Measurements from ENCODE around the gene CENPU.
"Not testable (repeated sequence)": the region's sequence is repeated elsewhere in the genome, so short reads cannot be mapped to it uniquely, and the experiment has no call there.

Gene CENPU

GRCh38 chr4:184672741-184673140, 61.2 kb downstream of the CENPU start:
- no peak for DNase-seq
- H3K4me3 ChIP-seq (ENCODE audit: insufficient read depth, low read depth, low read length, poor library complexity, severe bottlenecking) = no peak overlapping the region
- H3K27ac ChIP-seq (ENCODE audit: insufficient read depth, low read length, poor library complexity, severe bottlenecking) = no peak overlapping the region
- peaks cover 7% of the 10 kb centered on the region for H3K4me1 ChIP-seq (ENCODE audit: control insufficient read depth, insufficient read depth, low read length, poor library complexity, severe bottlenecking)
- peaks cover 7% of the 10 kb centered on the region for H3K36me3 ChIP-seq (ENCODE audit: control insufficient read depth, insufficient read depth, low read length)
- H3K27me3 ChIP-seq (replicated peaks; ENCODE audit: control insufficient read depth, insufficient read depth, low read length, poor library complexity, severe bottlenecking) = no peaks in the 10 kb centered on the region
- H3K9me3 ChIP-seq (ENCODE audit: control insufficient read depth, low read length) = no peaks in the 10 kb centered on the region

- H3K4me1 ChIP-seq (ENCODE audit: control insufficient read depth, insufficient read depth, low read length, poor library complexity, severe bottlenecking) = peaks cover 7% of the 10 kb centered on the region
- H3K9me3 ChIP-seq (ENCODE audit: control insufficient read depth, low read length) = no peaks in the 10 kb centered on the region
- peaks cover 7% of the 10 kb centered on the region for H3K36me3 ChIP-seq (ENCODE audit: control insufficient read depth, insufficient read depth, low read length)
- H3K27ac ChIP-seq (ENCODE audit: insufficient read depth, low read length, poor library complexity, severe bottlenecking) = no peak overlapping the region
- no peak for DNase-seq
- H3K4me3 ChIP-seq (ENCODE audit: insufficient read depth, low read depth, low read length, poor library complexity, severe bottlenecking) = no peak overlapping the region
- no peaks in the 10 kb centered on the region for H3K27me3 ChIP-seq (replicated peaks; ENCODE audit: control insufficient read depth, insufficient read depth, low read length, poor library complexity, severe bottlenecking)
These were observed 62.8 kb downstream of the CENPU start for GRCh38 chr4:184671101-184671500.

DNA sequence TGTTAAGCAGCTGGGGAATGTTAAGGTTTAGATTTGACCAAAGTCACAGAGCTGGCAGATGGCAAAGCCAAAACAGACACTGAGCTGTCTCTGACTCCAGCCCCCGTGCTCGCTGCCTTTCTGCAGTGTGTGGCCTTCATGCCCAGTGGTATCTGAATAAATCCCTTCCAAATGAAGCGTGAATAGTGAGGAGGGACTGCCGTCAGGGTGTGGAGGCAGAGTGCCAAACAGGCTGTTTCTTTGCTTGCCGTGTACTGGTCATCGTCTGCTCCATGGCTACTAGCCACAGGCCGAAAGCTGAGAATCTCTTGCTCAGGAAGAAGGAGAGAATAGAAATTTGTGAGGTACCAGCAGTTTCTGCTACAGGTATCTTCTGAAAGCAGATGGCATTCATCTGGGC, 64.6 kb downstream of the CENPU start:
- H3K9me3 ChIP-seq (ENCODE audit: control insufficient read depth, low read length) = no peaks in the 10 kb centered on the region
- H3K27me3 ChIP-seq (replicated peaks; ENCODE audit: control insufficient read depth, insufficient read depth, low read length, poor library complexity, severe bottlenecking) = no peaks in the 10 kb centered on the region
- no peak overlapping the region for H3K27ac ChIP-seq (ENCODE audit: insufficient read depth, low read length, poor library complexity, severe bottlenecking)
- peaks cover 7% of the 10 kb centered on the region for H3K36me3 ChIP-seq (ENCODE audit: control insufficient read depth, insufficient read depth, low read length)
- peaks cover 7% of the 10 kb centered on the region for H3K4me1 ChIP-seq (ENCODE audit: control insufficient read depth, insufficient read depth, low read length, poor library complexity, severe bottlenecking)
- H3K4me3 ChIP-seq (ENCODE audit: insufficient read depth, low read depth, low read length, poor library complexity, severe bottlenecking) = no peak overlapping the region
- DNase-seq = no peak

- Histone ChIP-seq H3K36me3 (ENCODE audit: control insufficient read depth, insufficient read depth, low read length) (peaks cover 7% of the 10 kb centered on the region), H3K27me3 (replicated peaks; ENCODE audit: control insufficient read depth, insufficient read depth, low read length, poor library complexity, severe bottlenecking) (no peaks in the 10 kb centered on the region), H3K4me1 (ENCODE audit: control insufficient read depth, insufficient read depth, low read length, poor library complexity, severe bottlenecking) (peaks cover 7% of the 10 kb centered on the region), H3K4me3 (ENCODE audit: insufficient read depth, low read depth, low read length, poor library complexity, severe bottlenecking) (no peak overlapping the region), H3K27ac (ENCODE audit: insufficient read depth, low read length, poor library complexity, severe bottlenecking) (no peak overlapping the region), H3K9me3 (ENCODE audit: control insufficient read depth, low read length) (no peaks in the 10 kb centered on the region)
- DNase-seq = no peak
These were observed 65.3 kb downstream of the CENPU start for GRCh38 chr4:184668511-184669114.

DNA sequence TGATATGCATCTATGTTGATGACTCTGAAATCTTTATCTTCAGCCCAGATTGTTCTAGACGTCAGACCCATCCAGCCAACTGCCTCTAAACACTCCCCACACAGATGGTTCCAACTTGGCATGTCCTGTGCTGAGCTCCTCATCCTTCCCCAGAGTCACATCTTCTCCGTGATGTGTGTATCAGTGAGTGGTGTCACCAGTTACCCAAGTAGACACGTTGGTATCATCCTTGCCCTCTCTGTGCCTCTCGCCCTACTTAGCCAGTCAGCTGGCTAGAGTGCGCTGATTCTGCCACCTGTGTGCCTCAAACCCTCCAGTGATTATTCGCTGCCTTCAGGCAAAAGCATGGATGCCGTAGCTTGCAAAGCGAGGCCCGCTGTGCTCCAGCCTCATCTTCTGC, 65.8 kb downstream of the CENPU start:
- no peak overlapping the region for H3K4me3 ChIP-seq (ENCODE audit: insufficient read depth, low read depth, low read length, poor library complexity, severe bottlenecking)
- H3K27ac ChIP-seq (ENCODE audit: insufficient read depth, low read length, poor library complexity, severe bottlenecking) = no peak overlapping the region
- no peaks in the 10 kb centered on the region for H3K27me3 ChIP-seq (replicated peaks; ENCODE audit: control insufficient read depth, insufficient read depth, low read length, poor library complexity, severe bottlenecking)
- H3K9me3 ChIP-seq (ENCODE audit: control insufficient read depth, low read length) = no peaks in the 10 kb centered on the region
- H3K36me3 ChIP-seq (ENCODE audit: control insufficient read depth, insufficient read depth, low read length) = peaks cover 7% of the 10 kb centered on the region
- no peak for DNase-seq
- peaks cover 7% of the 10 kb centered on the region for H3K4me1 ChIP-seq (ENCODE audit: control insufficient read depth, insufficient read depth, low read length, poor library complexity, severe bottlenecking)

DNA sequence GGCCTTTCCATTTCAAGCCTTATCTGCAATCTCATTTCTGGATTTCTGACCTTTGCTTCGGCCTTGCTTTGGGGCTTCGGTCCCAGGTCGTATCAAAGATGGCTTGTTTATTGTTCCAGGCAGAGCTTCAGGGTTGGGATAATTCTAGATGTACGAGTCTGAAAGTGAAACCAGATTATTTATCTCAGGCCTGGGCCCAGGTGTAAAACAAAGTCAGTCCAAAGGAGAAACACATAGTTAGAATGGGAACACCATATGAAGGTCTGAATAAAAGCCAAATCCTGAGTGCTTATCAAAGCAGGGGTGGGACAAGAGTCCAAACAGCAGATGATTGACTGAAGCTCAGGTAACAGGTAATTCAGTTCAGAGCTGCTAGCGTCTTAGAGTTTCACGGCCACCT, 67.2 kb downstream of the CENPU start:
- no peak for DNase-seq
- Histone ChIP-seq H3K27ac (ENCODE audit: insufficient read depth, low read length, poor library complexity, severe bottlenecking) (no peak overlapping the region), H3K9me3 (ENCODE audit: control insufficient read depth, low read length) (no peaks in the 10 kb centered on the region), H3K4me3 (ENCODE audit: insufficient read depth, low read depth, low read length, poor library complexity, severe bottlenecking) (no peak overlapping the region), H3K4me1 (ENCODE audit: control insufficient read depth, insufficient read depth, low read length, poor library complexity, severe bottlenecking) (peaks cover 7% of the 10 kb centered on the region), H3K36me3 (ENCODE audit: control insufficient read depth, insufficient read depth, low read length) (peaks cover 2% of the 10 kb centered on the region), H3K27me3 (replicated peaks; ENCODE audit: control insufficient read depth, insufficient read depth, low read length, poor library complexity, severe bottlenecking) (no peaks in the 10 kb centered on the region)

DNA sequence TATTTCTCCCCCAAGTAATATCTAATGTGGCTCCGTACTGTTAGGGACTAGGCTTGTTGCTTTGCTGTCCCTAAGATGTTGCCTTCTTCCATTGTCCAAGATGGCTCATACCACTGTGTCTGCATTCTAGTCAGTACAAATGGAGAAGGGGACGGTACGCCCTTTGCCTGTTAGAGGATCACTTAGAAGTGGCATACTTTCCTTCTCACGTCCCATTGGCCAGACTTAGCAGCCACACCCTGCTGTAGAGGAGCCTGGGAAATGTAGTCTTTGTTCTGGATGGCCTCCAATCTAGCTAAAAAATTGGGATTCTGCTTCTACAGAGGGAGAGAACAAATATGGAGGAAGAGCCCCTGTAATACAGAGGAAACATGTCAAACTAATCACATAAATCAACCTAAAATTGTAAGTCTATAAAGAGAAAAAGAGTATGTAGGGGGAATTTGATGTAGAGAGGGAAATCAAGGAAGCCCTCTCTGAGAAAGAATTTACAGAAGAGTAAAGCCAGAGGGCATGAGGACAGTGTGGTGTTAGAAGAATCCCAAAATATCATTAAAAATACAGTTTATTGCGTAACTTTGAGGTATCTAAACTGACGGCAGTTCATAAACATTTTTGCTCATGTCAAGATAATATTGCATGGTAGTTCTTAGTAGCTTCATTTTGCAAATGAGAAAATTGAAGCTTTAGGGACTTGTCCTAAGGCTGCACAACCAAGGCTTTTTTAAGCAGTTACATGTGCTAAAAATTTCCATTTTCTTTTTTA, 69.3 kb downstream of the CENPU start:
- no peaks in the 10 kb centered on the region for H3K9me3 ChIP-seq (ENCODE audit: control insufficient read depth, low read length)
- H3K4me3 ChIP-seq (ENCODE audit: insufficient read depth, low read depth, low read length, poor library complexity, severe bottlenecking) = no peak overlapping the region
- no peak for DNase-seq
- no peaks in the 10 kb centered on the region for H3K27me3 ChIP-seq (replicated peaks; ENCODE audit: control insufficient read depth, insufficient read depth, low read length, poor library complexity, severe bottlenecking)
- peaks cover 3% of the 10 kb centered on the region for H3K36me3 ChIP-seq (ENCODE audit: control insufficient read depth, insufficient read depth, low read length)
- H3K4me1 ChIP-seq (ENCODE audit: control insufficient read depth, insufficient read depth, low read length, poor library complexity, severe bottlenecking) = peaks cover 7% of the 10 kb centered on the region
- H3K27ac ChIP-seq (ENCODE audit: insufficient read depth, low read length, poor library complexity, severe bottlenecking) = no peak overlapping the region

DNA sequence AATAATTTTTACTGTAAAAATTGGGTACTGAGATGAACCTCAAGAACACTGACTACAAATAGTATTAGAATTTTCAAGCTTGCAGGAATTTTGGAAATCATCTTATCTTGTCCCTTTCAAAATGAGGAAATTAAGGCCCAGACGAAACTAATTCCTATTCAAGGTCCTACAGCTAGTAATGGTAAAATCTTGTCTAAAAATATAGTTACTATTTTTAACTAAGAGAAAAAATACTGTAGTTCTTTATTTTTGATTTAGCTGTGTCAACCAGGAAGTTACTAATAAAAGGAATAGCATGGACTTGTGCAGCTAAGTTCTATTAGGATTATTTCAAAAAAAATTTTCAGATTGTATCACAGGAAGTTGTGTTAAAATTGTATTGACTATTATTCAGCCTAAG, 71.7 kb downstream of the CENPU start:
- Histone ChIP-seq H3K27ac (ENCODE audit: insufficient read depth, low read length, poor library complexity, severe bottlenecking) (no peak overlapping the region), H3K4me1 (ENCODE audit: control insufficient read depth, insufficient read depth, low read length, poor library complexity, severe bottlenecking) (no peaks in the 10 kb centered on the region), H3K27me3 (replicated peaks; ENCODE audit: control insufficient read depth, insufficient read depth, low read length, poor library complexity, severe bottlenecking) (no peaks in the 10 kb centered on the region), H3K4me3 (ENCODE audit: insufficient read depth, low read depth, low read length, poor library complexity, severe bottlenecking) (no peak overlapping the region), H3K36me3 (ENCODE audit: control insufficient read depth, insufficient read depth, low read length) (peaks cover 3% of the 10 kb centered on the region), H3K9me3 (ENCODE audit: control insufficient read depth, low read length) (no peaks in the 10 kb centered on the region)
- no peak for DNase-seq

- DNase-seq = no peak
- H3K9me3 ChIP-seq (ENCODE audit: control insufficient read depth, low read length) = no peaks in the 10 kb centered on the region
- no peaks in the 10 kb centered on the region for H3K27me3 ChIP-seq (replicated peaks; ENCODE audit: control insufficient read depth, insufficient read depth, low read length, poor library complexity, severe bottlenecking)
- peaks cover 3% of the 10 kb centered on the region for H3K36me3 ChIP-seq (ENCODE audit: control insufficient read depth, insufficient read depth, low read length)
- no peak overlapping the region for H3K4me3 ChIP-seq (ENCODE audit: insufficient read depth, low read depth, low read length, poor library complexity, severe bottlenecking)
- H3K27ac ChIP-seq (ENCODE audit: insufficient read depth, low read length, poor library complexity, severe bottlenecking) = no peak overlapping the region
- H3K4me1 ChIP-seq (ENCODE audit: control insufficient read depth, insufficient read depth, low read length, poor library complexity, severe bottlenecking) = no peaks in the 10 kb centered on the region
These were observed 72.9 kb downstream of the CENPU start for GRCh38 chr4:184660978-184661377.

GRCh38 chr4:184657820-184658219, 76.1 kb downstream of the CENPU start:
- not testable (repeated sequence) for H3K4me1 ChIP-seq (ENCODE audit: control insufficient read depth, insufficient read depth, low read length, poor library complexity, severe bottlenecking); H3K36me3 ChIP-seq (ENCODE audit: control insufficient read depth, insufficient read depth, low read length); H3K27me3 ChIP-seq (replicated peaks; ENCODE audit: control insufficient read depth, insufficient read depth, low read length, poor library complexity, severe bottlenecking); H3K27ac ChIP-seq (ENCODE audit: insufficient read depth, low read length, poor library complexity, severe bottlenecking); H3K4me3 ChIP-seq (ENCODE audit: insufficient read depth, low read depth, low read length, poor library complexity, severe bottlenecking); H3K9me3 ChIP-seq (ENCODE audit: control insufficient read depth, low read length); DNase-seq

Measured in effector memory CD4-positive, alpha-beta T cell (primary cell).